HepG2 (cell line): Measurements from ENCODE around the gene GPT2. TPM values are rescaled to one million over a fixed set of nuclear protein-coding genes. Genes with fewer than 3 reads are reported as not detected.
A peak's percentile ranks its signal among the peaks of the same experiment; 100 is the strongest.

Experiments
- DR1 ChIP-seq: sonication (generic); formaldehyde crosslinking; IDR thresholded peaks from 2 replicates; pipeline ENCODE4 v1.8.0; 2021; ENCODE audit warnings: mild to moderate bottlenecking, missing genetic modification reagents, inconsistent platforms
- KLF11 ChIP-seq: IDR thresholded peaks from 2 replicates; pipeline ENCODE4 v1.6.1; 2016; ENCODE audit warnings: missing compliant biosample characterization
- PHB2 ChIP-seq: fragments of 450-650 bp; IDR thresholded peaks from 2 replicates; pipeline ENCODE4 v1.6.1; 2018; ENCODE audit not compliant: partially characterized antibody
- STAT5B ChIP-seq: sonication (generic); formaldehyde crosslinking; IDR thresholded peaks from 2 replicates; pipeline ENCODE4 v1.4.0; 2020; ENCODE audit warnings: missing genetic modification reagents
- ZNF20 ChIP-seq: sonication (generic); formaldehyde crosslinking; IDR thresholded peaks from 2 replicates; pipeline ENCODE4 v1.4.0; 2020; ENCODE audit warnings: mild to moderate bottlenecking, moderate library complexity, missing genetic modification reagents
- ZNF264 ChIP-seq: sonication (generic); formaldehyde crosslinking; IDR thresholded peaks from 2 replicates; pipeline ENCODE4 v1.4.0; 2020; ENCODE audit warnings: missing genetic modification reagents
- ZNF331 ChIP-seq: sonication (generic); formaldehyde crosslinking; IDR thresholded peaks from 2 replicates; pipeline ENCODE4 v1.4.0; 2020; ENCODE audit warnings: missing genetic modification reagents
- polyA plus RNA-seq, 8 experiments: library from polyadenylated mRNA; depleted of rRNA in 3 of 8; stranded (reverse) in 7 of 8; unstranded in 1 of 8; fragments of >200 nt; fragmentation: Illumina TruSeq in 4 of 8; extraction: Trizol in 4 of 8; gene quantifications; 2 replicates each; pipeline versions ENCODE4 v1.2.1 to v1.2.3, GENCODE V29; 2011 to 2016; ENCODE audit warnings: low read depth in 4 of 8, missing spikeins in 1 of 8, mixed read lengths in 1 of 8; ENCODE audit not compliant: insufficient read depth in 1 of 8
- total RNA-seq, 5 experiments: library from RNA; depleted of rRNA; stranded (reverse); fragments of >200 nt; fragmentation: Illumina TruSeq; extraction: Trizol; gene quantifications; 2 replicates each; pipeline ENCODE4 v1.2.3, GENCODE V29; 2016; ENCODE audit warnings: low read depth in 1 of 5
- TF ChIP-seq, protein P1 (sequence below): IDR thresholded peaks from 2 replicates; pipeline ENCODE4 v1.6.1; 2016; ENCODE audit warnings: missing biosample characterization, missing genetic modification reagents, low read depth
- TF ChIP-seq, protein P2 (sequence below): sonication (generic); formaldehyde crosslinking; IDR thresholded peaks from 2 replicates; pipeline ENCODE4 v1.5.0; 2020; ENCODE audit warnings: mild to moderate bottlenecking, missing genetic modification reagents
- TF ChIP-seq, protein P3 (sequence below): sonication (generic); formaldehyde crosslinking; IDR thresholded peaks from 2 replicates; pipeline ENCODE4 v1.8.1; 2023; ENCODE audit warnings: missing genetic modification reagents, inconsistent platforms, borderline replicate concordance
- TF ChIP-seq, protein P4 (sequence below): sonication (generic); formaldehyde crosslinking; IDR thresholded peaks from 2 replicates; pipeline ENCODE4 v1.9.0; 2021; ENCODE audit warnings: mild to moderate bottlenecking, missing genetic modification reagents
- TF ChIP-seq, protein P5 (sequence below): sonication (generic); formaldehyde crosslinking; IDR thresholded peaks from 2 replicates; pipeline ENCODE4 v1.4.0; 2020; ENCODE audit warnings: low read depth, missing genetic modification reagents

Gene GPT2
- total and polyA plus RNA-seq, 2 of the 13 experiments (the other 11 are each of a cell fraction or from before 2014, with no cell fraction given) = 138 to 267 TPM

DNA sequence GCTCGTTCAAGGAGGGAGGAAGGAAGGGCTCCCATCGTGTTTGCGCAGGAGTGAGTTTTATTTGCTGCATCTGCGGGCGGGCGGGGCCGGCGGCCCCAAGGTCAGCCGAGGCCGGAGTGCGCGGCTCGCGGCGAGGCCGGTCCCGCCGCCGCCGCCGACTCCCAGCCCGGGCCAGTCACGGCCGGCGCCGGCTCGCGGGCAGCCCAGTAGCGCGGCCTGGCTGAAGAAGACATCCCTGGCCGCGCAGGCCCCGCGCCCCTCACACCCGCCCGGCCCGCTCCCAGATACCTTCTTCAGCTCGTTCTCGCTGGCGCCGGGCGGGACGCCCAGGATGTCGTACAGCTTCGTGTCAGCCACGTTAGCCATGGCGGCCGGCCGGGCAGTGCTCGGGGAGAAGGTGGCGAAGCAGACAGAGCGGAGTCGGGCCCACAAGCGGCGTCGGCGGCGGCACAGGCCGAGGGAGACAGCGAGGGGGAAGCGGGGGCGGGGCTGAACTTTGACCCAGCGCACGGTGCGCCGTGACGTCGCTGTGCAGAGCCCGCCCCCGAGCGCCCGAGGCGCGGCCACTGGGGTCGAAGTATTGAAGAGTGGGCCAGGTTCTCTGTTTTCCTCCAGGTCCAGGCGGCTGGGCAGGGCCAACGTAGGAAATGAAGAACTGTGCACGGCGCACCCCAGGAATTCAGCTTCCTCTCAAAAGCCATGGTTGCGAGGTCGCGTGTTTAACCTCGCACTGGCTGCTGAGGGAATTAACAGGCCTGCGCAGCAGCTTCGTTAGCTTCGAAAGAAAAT is 89.2 kb downstream of the GPT2 start, which contains the start of gene DNAJA2 (continued):
- 0 out of 2 replicates have a peak, but pooled peaks have one; percentile 20 for TF ChIP-seq STAT5B (CRISPR knock-in tag)
- no peak for TF ChIP-seq PHB2
- TF ChIP-seq DR1 = peak; percentile 83; the same call in 1 of the 2 replicates
- peak; percentile 95 for TF ChIP-seq ZNF264 (CRISPR knock-in tag)
- no peak for TF ChIP-seq ZNF20
- peak; percentile 86; the same call in 1 of the 2 replicates for TF ChIP-seq KLF11 (CRISPR knock-in tag)
- TF ChIP-seq, protein P1, sequence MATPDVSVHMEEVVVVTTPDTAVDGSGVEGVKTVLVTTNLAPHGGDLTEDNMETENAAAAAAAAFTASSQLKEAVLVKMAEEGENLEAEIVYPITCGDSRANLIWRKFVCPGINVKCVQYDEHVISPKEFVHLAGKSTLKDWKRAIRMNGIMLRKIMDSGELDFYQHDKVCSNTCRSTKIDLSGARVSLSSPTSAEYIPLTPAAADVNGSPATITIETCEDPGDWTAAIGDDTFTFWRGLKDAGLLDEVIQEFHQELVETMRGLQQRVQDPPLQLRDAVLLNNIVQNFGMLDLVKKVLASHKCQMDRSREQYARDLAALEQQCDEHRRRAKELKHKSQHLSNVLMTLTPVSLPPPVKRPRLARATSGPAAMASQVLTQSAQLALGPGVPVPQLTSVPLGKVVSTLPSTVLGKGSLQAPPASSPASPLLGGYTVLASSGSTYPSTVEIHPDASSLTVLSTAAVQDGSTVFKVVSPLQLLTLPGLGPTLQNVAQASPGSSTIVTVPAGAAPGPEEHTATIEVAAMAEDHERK = peak; percentile 96
- TF ChIP-seq, protein P2, sequence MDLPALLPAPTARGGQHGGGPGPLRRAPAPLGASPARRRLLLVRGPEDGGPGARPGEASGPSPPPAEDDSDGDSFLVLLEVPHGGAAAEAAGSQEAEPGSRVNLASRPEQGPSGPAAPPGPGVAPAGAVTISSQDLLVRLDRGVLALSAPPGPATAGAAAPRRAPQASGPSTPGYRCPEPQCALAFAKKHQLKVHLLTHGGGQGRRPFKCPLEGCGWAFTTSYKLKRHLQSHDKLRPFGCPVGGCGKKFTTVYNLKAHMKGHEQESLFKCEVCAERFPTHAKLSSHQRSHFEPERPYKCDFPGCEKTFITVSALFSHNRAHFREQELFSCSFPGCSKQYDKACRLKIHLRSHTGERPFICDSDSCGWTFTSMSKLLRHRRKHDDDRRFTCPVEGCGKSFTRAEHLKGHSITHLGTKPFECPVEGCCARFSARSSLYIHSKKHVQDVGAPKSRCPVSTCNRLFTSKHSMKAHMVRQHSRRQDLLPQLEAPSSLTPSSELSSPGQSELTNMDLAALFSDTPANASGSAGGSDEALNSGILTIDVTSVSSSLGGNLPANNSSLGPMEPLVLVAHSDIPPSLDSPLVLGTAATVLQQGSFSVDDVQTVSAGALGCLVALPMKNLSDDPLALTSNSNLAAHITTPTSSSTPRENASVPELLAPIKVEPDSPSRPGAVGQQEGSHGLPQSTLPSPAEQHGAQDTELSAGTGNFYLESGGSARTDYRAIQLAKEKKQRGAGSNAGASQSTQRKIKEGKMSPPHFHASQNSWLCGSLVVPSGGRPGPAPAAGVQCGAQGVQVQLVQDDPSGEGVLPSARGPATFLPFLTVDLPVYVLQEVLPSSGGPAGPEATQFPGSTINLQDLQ = no peak; the same call in 1 of the 2 replicates
- TF ChIP-seq ZNF331 (CRISPR knock-in tag) = peak; percentile 88
- TF ChIP-seq, protein P3, sequence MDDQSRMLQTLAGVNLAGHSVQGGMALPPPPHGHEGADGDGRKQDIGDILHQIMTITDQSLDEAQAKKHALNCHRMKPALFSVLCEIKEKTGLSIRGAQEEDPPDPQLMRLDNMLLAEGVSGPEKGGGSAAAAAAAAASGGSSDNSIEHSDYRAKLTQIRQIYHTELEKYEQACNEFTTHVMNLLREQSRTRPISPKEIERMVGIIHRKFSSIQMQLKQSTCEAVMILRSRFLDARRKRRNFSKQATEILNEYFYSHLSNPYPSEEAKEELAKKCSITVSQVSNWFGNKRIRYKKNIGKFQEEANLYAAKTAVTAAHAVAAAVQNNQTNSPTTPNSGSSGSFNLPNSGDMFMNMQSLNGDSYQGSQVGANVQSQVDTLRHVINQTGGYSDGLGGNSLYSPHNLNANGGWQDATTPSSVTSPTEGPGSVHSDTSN (CRISPR knock-in tag) = peak; percentile 90; the same call in 1 of the 2 replicates
- TF ChIP-seq, protein P4, sequence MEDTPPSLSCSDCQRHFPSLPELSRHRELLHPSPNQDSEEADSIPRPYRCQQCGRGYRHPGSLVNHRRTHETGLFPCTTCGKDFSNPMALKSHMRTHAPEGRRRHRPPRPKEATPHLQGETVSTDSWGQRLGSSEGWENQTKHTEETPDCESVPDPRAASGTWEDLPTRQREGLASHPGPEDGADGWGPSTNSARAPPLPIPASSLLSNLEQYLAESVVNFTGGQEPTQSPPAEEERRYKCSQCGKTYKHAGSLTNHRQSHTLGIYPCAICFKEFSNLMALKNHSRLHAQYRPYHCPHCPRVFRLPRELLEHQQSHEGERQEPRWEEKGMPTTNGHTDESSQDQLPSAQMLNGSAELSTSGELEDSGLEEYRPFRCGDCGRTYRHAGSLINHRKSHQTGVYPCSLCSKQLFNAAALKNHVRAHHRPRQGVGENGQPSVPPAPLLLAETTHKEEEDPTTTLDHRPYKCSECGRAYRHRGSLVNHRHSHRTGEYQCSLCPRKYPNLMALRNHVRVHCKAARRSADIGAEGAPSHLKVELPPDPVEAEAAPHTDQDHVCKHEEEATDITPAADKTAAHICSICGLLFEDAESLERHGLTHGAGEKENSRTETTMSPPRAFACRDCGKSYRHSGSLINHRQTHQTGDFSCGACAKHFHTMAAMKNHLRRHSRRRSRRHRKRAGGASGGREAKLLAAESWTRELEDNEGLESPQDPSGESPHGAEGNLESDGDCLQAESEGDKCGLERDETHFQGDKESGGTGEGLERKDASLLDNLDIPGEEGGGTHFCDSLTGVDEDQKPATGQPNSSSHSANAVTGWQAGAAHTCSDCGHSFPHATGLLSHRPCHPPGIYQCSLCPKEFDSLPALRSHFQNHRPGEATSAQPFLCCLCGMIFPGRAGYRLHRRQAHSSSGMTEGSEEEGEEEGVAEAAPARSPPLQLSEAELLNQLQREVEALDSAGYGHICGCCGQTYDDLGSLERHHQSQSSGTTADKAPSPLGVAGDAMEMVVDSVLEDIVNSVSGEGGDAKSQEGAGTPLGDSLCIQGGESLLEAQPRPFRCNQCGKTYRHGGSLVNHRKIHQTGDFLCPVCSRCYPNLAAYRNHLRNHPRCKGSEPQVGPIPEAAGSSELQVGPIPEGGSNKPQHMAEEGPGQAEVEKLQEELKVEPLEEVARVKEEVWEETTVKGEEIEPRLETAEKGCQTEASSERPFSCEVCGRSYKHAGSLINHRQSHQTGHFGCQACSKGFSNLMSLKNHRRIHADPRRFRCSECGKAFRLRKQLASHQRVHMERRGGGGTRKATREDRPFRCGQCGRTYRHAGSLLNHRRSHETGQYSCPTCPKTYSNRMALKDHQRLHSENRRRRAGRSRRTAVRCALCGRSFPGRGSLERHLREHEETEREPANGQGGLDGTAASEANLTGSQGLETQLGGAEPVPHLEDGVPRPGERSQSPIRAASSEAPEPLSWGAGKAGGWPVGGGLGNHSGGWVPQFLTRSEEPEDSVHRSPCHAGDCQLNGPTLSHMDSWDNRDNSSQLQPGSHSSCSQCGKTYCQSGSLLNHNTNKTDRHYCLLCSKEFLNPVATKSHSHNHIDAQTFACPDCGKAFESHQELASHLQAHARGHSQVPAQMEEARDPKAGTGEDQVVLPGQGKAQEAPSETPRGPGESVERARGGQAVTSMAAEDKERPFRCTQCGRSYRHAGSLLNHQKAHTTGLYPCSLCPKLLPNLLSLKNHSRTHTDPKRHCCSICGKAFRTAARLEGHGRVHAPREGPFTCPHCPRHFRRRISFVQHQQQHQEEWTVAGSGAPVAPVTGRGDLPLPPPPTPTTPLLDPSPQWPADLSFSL (CRISPR knock-in tag) = no peak
- TF ChIP-seq, protein P5, sequence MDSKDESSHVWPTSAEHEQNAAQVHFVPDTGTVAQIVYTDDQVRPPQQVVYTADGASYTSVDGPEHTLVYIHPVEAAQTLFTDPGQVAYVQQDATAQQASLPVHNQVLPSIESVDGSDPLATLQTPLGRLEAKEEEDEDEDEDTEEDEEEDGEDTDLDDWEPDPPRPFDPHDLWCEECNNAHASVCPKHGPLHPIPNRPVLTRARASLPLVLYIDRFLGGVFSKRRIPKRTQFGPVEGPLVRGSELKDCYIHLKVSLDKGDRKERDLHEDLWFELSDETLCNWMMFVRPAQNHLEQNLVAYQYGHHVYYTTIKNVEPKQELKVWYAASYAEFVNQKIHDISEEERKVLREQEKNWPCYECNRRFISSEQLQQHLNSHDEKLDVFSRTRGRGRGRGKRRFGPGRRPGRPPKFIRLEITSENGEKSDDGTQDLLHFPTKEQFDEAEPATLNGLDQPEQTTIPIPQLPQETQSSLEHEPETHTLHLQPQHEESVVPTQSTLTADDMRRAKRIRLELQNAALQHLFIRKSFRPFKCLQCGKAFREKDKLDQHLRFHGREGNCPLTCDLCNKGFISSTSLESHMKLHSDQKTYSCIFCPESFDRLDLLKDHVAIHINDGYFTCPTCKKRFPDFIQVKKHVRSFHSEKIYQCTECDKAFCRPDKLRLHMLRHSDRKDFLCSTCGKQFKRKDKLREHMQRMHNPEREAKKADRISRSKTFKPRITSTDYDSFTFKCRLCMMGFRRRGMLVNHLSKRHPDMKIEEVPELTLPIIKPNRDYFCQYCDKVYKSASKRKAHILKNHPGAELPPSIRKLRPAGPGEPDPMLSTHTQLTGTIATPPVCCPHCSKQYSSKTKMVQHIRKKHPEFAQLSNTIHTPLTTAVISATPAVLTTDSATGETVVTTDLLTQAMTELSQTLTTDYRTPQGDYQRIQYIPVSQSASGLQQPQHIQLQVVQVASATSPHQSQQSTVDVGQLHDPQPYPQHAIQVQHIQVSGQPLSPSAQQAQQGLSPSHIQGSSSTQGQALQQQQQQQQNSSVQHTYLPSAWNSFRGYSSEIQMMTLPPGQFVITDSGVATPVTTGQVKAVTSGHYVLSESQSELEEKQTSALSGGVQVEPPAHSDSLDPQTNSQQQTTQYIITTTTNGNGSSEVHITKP (CRISPR knock-in tag) = no peak
